Natural killer cell (primary cell): ENCODE data around the gene MTMR4. TPM values are rescaled to one million over a fixed set of nuclear protein-coding genes. Genes with fewer than 3 reads are reported as not detected.

Experiments used
- ATAC-seq, 3 donors: fragments of 150-1000 bp in 2 of 3; fragments of 200-7000 bp in 1 of 3; cut with Tn5 transposase; 1 replicate in 1 of 3; 2 replicates in 2 of 3; pipeline ENCODE4 v1.10.0; 2021; ENCODE audit warnings: mild to moderate bottlenecking in 2 of 3, moderate library complexity in 2 of 3
- DNase-seq, 2 donors: peaks; one replicate each; pipeline versions ENCODE4 v3.0.0 to v3.0.0-alpha.2; 2013 to 2021; ENCODE audit warnings: mixed read lengths in 1 of 2
- H3K27ac ChIP-seq: one replicate; pipeline ENCODE4 v1.5.1; 2013; ENCODE audit warnings: mild to moderate bottlenecking, low read length
- H3K27me3 ChIP-seq: one replicate; pipeline ENCODE4 v1.6.1; 2013; ENCODE audit warnings: low read length; ENCODE audit not compliant: control insufficient read depth, insufficient read depth
- H3K36me3 ChIP-seq: one replicate; pipeline ENCODE4 v1.6.1; 2013; ENCODE audit warnings: low read length; ENCODE audit not compliant: control insufficient read depth, insufficient read depth
- H3K4me1 ChIP-seq: one replicate; pipeline ENCODE4 v1.6.1; 2013; ENCODE audit warnings: low read length; ENCODE audit not compliant: control insufficient read depth, insufficient read depth
- H3K4me3 ChIP-seq: one replicate; pipeline ENCODE4 v1.5.1; 2013; ENCODE audit warnings: low read length
- H3K9me3 ChIP-seq: one replicate; pipeline ENCODE4 v1.6.1; 2013; ENCODE audit warnings: low read length; ENCODE audit not compliant: control insufficient read depth, insufficient read depth
- H3K27ac Mint-ChIP-seq, 2 donors: one replicate each; pipeline ENCODE4 v1.8.0; 2022; ENCODE audit warnings: mild to moderate bottlenecking in 2 of 2, mixed read lengths in 2 of 2, moderate library complexity in 1 of 2
- H3K27me3 Mint-ChIP-seq, 2 donors: one replicate each; pipeline ENCODE4 v1.8.0; 2022; ENCODE audit warnings: low read depth in 2 of 2, mixed read lengths in 2 of 2
- H3K36me3 Mint-ChIP-seq: one replicate; pipeline ENCODE4 v1.8.0; 2022; ENCODE audit warnings: mixed read lengths
- H3K4me1 Mint-ChIP-seq, 2 donors: one replicate each; pipeline ENCODE4 v1.8.0; 2022; ENCODE audit warnings: mixed read lengths in 2 of 2
- H3K4me3 Mint-ChIP-seq: one replicate; pipeline ENCODE4 v1.8.0; 2022; ENCODE audit warnings: mild to moderate bottlenecking, moderate library complexity, mixed read lengths
- H3K9me3 Mint-ChIP-seq, 2 donors: one replicate each; pipeline ENCODE4 v1.8.0; 2022; ENCODE audit warnings: mixed read lengths in 2 of 2
- CTCF ChIP-seq: fragments of 200-600 bp; IDR thresholded peaks from one replicate; pipeline ENCODE4 v1.8.0; 2022; ENCODE audit warnings: antibody characterized with exemption
- WGBS: methylation state at CpG from one replicate; pipeline ENCODE4 v1.1.7; 2013; ENCODE audit warnings: missing lambda C conversion rate; ENCODE audit not compliant: insufficient coverage; 5-methylcytosine and 5-hydroxymethylcytosine counted together
- intact Hi-C: fragments of 100-400 bp; cut with micrococcal nuclease; formaldehyde crosslinking; loops from one replicate; pipeline ENCODE4 v1.14.2; 2022
- total RNA-seq, 4 donors: library from RNA; stranded (reverse); fragments of 120-200 nt in 1 of 4; gene quantifications; one replicate each; pipeline versions ENCODE4 v1.2.3 to v1.2.4, GENCODE V29; 2013 to 2022

MTMR4 gene
- total RNA-seq, 3 donors from 2014 or later (not counting 1 experiment from before 2014, with no cell fraction given): 28.4 to 43.4 (median 39.7) TPM

GRCh38 chr17:58517928-58518609 is 3.6 kb upstream of the MTMR4 start:
- Mint-ChIP-seq H3K27me3 (peaks cover 0 to 3% of the 10 kb centered on the region in 2 donors), H3K4me1 (peaks cover 44 to 54% of the 10 kb centered on the region in 2 donors), H3K9me3 (no peaks in the 10 kb centered on the region), H3K4me3 (peak overlapping the region; percentile 97), H3K27ac (peak overlapping the region; percentile 91 to 96), H3K36me3 (no peaks in the 10 kb centered on the region)
- Histone ChIP-seq H3K27ac (peak overlapping the region; percentile 66), H3K27me3 (no peaks in the 10 kb centered on the region), H3K36me3 (no peaks in the 10 kb centered on the region), H3K9me3 (no peaks in the 10 kb centered on the region), H3K4me1 (peaks cover 43% of the 10 kb centered on the region), H3K4me3 (peak overlapping the region; percentile 68)
- intact Hi-C loops: loop anchor here (1.0 to 10.0 kb wide), 7 partner anchors 113 to 637 kb away; partner anchors contain the start of genes PRR11, SKA2, SRSF1 and TRIM37
- peak; percentile 98 to 100 for DNase-seq
- ATAC-seq: peak; percentile 80 to 92 (median 81)
- no peak for TF ChIP-seq CTCF
- WGBS: under 1% methylated on average over 39 of the region's 39 CpGs

GRCh38 chr17:58517378-58517927 is 3.0 kb upstream of the MTMR4 start:
- Histone ChIP-seq H3K9me3 (no peaks in the 10 kb centered on the region), H3K4me1 (peaks cover 46% of the 10 kb centered on the region), H3K27ac (peak overlapping the region; percentile 66), H3K27me3 (no peaks in the 10 kb centered on the region), H3K36me3 (no peaks in the 10 kb centered on the region), H3K4me3 (peak overlapping the region; percentile 59)
- Mint-ChIP-seq H3K27me3 (peaks cover 0 to 3% of the 10 kb centered on the region in 2 donors), H3K36me3 (no peaks in the 10 kb centered on the region), H3K27ac (peak overlapping the region; percentile 91 to 96), H3K4me1 (peaks cover 48 to 59% of the 10 kb centered on the region in 2 donors), H3K4me3 (peak overlapping the region; percentile 97), H3K9me3 (no peaks in the 10 kb centered on the region)
- DNase-seq: no peak
- WGBS: under 1% methylated on average over 27 of the region's 27 CpGs
- intact Hi-C loops: loop anchor here (5.0 to 10.0 kb wide), 3 partner anchors 180 to 590 kb away; partner anchors contain the start of genes SRSF1 and TRIM37
- TF ChIP-seq CTCF: no peak
- ATAC-seq: no peak

GRCh38 chr17:58516644-58517377 is 2.4 kb upstream of the MTMR4 start:
- no peaks in the 10 kb centered on the region for H3K36me3 ChIP-seq
- no peak for TF ChIP-seq CTCF
- no peaks in the 10 kb centered on the region for H3K27me3 ChIP-seq
- Mint-ChIP-seq H3K4me1 (peaks cover 50 to 60% of the 10 kb centered on the region in 2 donors), H3K27ac (peak overlapping the region; percentile 91 to 96), H3K9me3 (no peaks in the 10 kb centered on the region), H3K27me3 (peaks cover 0 to 3% of the 10 kb centered on the region in 2 donors), H3K36me3 (peaks cover 2% of the 10 kb centered on the region), H3K4me3 (peak overlapping the region; percentile 97)
- ATAC-seq (no peak), DNase-seq (peak in 1 of 2 donors; percentile 16)
- H3K4me3 ChIP-seq: peak overlapping the region; percentile 59
- H3K27ac ChIP-seq: peak overlapping the region; percentile 66
- H3K9me3 ChIP-seq: no peaks in the 10 kb centered on the region
- H3K4me1 ChIP-seq: peaks cover 46% of the 10 kb centered on the region
- 86% methylated on average over 2 of the region's 2 CpGs for WGBS
- intact Hi-C loops: loop anchor here (5.0 to 10.0 kb wide), 3 partner anchors 180 to 590 kb away; partner anchors contain the start of genes SRSF1 and TRIM37
